Activated T-cell treated with anti-CD3 and anti-CD28 coated beads, Interleukin-2, amount 50 U/mL, for 72 hours (primary cell): Measurements from ENCODE around the gene ZNF653. TPM values are rescaled to one million over a fixed set of nuclear protein-coding genes. Genes with fewer than 3 reads are reported as not detected.
A peak's percentile ranks its signal among the peaks of the same experiment; 100 is the strongest.
"Not testable (repeated sequence)": the region's sequence is repeated elsewhere in the genome, so short reads cannot be mapped to it uniquely, and the experiment has no call there.

ENCODE experiments used
- ATAC-seq, 2 donors: fragments of 150-1000 bp; cut with Tn5 transposase; replicated peaks in 1 of 2; 2 replicates each; pipeline ENCODE4 v1.10.0; 2021; ENCODE audit warnings: moderate library complexity in 2 of 2, mild to moderate bottlenecking in 1 of 2
- DNase-seq, 2 donors: peaks; one replicate each; pipeline ENCODE4 v3.0.0; 2021 to 2022; ENCODE audit warnings: mixed read lengths in 1 of 2
- H3K27ac Mint-ChIP-seq: one replicate; pipeline ENCODE4 v1.8.0; 2022; ENCODE audit warnings: mild to moderate bottlenecking, moderate library complexity, mixed read lengths
- H3K27me3 Mint-ChIP-seq: one replicate; pipeline ENCODE4 v1.8.0; 2022; ENCODE audit warnings: low read depth, mixed read lengths
- H3K36me3 Mint-ChIP-seq, 2 donors: one replicate each; pipeline ENCODE4 v1.8.0; 2022; ENCODE audit warnings: mixed read lengths in 2 of 2, mild to moderate bottlenecking in 1 of 2; ENCODE audit not compliant: insufficient read depth in 2 of 2
- H3K4me1 Mint-ChIP-seq: one replicate; pipeline ENCODE4 v1.8.0; 2022; ENCODE audit warnings: low read depth, mixed read lengths
- H3K4me3 Mint-ChIP-seq, 2 donors: one replicate each; pipeline ENCODE4 v1.8.0; 2022; ENCODE audit warnings: mild to moderate bottlenecking in 2 of 2, mixed read lengths in 2 of 2, moderate library complexity in 2 of 2
- H3K9me3 Mint-ChIP-seq, 2 donors: one replicate each; pipeline ENCODE4 v1.8.0; 2022; ENCODE audit warnings: mixed read lengths in 2 of 2
- total RNA-seq, 2 donors: library from RNA; stranded (reverse); gene quantifications; one replicate each; pipeline ENCODE4 v1.2.3, GENCODE V29; 2022

The ZNF653 gene
- total RNA-seq, 2 donors from 2014 or later = 10.5 to 12.3 TPM

DNA sequence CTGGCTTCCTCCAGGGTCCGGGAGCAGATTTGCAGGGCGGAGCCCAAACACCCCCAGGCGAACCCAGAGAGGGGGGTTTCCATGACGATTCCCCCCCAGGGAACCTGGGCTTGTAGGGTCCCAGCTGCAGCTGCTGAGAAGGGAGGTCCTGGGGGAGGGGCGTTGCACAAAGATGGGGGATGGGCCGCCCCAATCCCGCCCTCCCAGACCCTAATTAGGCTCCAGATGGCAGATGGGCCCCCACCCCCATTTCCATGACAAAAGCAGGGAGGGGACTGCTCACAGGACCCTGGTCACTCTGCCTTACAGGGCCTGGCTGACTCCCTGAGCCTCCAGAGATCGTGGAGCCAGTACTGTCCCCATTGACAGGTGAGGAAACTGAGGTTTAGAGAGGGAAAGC, 40.0 kb downstream of the ZNF653 start:
- ATAC-seq (no peak), DNase-seq (no peak)
- Mint-ChIP-seq H3K9me3 (no peaks in the 10 kb centered on the region), H3K4me1 (no peaks in the 10 kb centered on the region), H3K36me3 (no peaks in the 10 kb centered on the region), H3K4me3 (no peak overlapping the region), H3K27ac (no peak overlapping the region), H3K27me3 (peaks cover 2% of the 10 kb centered on the region)

DNA sequence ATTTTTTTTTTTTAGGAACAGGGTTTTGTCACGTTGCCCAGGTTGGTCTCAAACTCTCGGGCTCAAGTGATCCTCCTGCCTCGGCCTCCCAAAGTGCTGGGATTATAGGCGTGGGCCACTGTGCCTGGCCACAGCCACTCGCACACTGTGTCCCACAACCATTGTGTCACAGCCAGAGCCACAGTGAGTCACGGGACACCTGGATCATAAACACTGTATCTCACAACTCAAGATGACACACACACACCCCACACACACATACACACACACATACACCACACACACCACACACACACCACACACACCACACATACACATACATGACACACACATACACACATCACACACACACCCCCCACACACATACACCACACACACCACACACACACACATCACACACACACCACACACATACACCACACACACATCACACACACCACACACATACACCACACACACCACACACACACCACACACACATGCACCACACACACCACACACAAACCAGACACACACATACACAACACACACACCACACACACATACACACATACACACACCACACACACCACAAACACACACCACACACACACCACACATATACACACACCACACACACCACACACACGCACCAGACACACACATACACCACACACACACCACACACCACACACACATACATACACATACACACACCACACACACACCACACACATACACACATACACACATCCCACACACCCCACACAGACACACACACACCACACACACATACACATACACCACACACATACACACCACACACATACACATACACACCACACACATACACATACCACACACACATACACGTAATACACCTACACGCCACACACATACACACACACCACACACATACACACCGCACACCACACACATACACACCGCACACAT, 41.0 kb downstream of the ZNF653 start:
- Mint-ChIP-seq H3K27ac (no peak overlapping the region), H3K36me3 (no peaks in the 10 kb centered on the region), H3K4me3 (no peak overlapping the region), H3K27me3 (peaks cover 12% of the 10 kb centered on the region), H3K4me1 (no peaks in the 10 kb centered on the region), H3K9me3 (no peaks in the 10 kb centered on the region)
- peak in 1 of 2 donors; percentile 25 for ATAC-seq
- DNase-seq = no peak

DNA sequence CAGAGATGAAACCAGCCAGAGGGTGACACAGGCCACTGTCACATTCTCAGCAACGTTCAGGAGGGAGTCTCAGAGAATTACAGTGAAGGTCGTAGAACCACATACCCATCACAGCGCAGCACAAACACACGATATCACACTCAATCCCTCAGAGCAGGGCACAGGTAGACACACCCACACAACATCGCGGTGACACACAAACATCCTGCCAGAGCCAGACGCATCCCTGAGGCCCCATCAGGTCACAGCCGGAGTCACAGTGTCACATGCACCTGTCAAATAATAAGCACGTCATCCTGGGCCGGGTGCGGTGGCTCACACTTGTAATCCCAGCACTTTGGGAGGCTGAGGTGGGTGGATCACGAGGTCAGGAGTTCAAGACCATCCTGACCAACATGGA, 42.2 kb downstream of the ZNF653 start:
- Mint-ChIP-seq H3K9me3 (no peaks in the 10 kb centered on the region), H3K27ac (no peak overlapping the region), H3K4me3 (no peak overlapping the region), H3K36me3 (no peaks in the 10 kb centered on the region), H3K4me1 (no peaks in the 10 kb centered on the region), H3K27me3 (peaks cover 12% of the 10 kb centered on the region)
- DNase-seq (no peak), ATAC-seq (peak; percentile 44)

DNA sequence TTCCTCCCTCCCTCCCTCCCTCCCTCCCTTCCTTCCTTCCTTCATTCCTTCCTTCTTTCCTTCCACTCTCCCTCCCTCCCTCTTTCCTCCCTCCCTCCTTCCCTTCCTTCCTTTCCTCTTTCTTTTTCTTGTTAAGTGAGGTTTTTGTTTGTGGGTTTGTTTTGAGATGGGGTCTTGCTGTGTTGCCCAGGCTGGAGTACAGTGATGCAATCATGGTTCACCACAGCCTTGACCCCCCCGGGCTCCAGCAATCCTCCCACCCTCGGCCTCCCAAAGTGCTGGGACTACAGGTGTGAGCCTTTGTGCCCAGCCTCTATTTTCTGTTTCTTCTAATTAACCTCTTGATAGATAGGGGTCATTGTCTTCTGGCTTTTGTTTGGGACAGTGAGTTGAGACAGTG, 44.2 kb downstream of the ZNF653 start:
- Mint-ChIP-seq H3K9me3 (no peaks in the 10 kb centered on the region), H3K27ac (no peak overlapping the region), H3K4me1 (no peaks in the 10 kb centered on the region), H3K27me3 (peaks cover 12% of the 10 kb centered on the region), H3K4me3 (no peak overlapping the region), H3K36me3 (no peaks in the 10 kb centered on the region)
- no peak for ATAC-seq
- no peak for DNase-seq

DNA sequence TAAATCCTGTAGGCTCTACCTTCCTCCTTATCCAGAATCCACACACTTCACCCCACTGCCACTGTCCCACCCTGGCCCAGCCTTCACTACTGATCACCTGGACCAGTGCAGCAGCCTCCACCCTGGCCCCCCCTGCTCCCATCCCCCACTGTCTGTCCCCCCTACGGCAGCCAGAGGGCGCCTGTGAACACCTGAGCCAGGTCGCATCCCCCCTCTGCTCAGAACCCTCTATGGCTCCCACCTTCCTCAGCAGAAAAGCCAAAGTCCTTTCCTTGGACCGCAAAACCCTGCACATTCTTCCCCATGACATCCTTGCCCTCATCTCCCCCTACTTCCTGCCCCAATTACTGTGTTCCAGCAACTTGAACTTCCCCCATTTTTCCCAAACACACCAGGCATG, 45.4 kb downstream of the ZNF653 start:
- H3K4me1 Mint-ChIP-seq = no peaks in the 10 kb centered on the region
- no peak overlapping the region for H3K27ac Mint-ChIP-seq
- ATAC-seq (peak in 1 of 2 donors; percentile 51), DNase-seq (peak in 1 of 2 donors; percentile 35)
- H3K27me3 Mint-ChIP-seq = peaks cover 12% of the 10 kb centered on the region
- H3K9me3 Mint-ChIP-seq = no peaks in the 10 kb centered on the region
- no peak overlapping the region for H3K4me3 Mint-ChIP-seq
- no peaks in the 10 kb centered on the region for H3K36me3 Mint-ChIP-seq

DNA sequence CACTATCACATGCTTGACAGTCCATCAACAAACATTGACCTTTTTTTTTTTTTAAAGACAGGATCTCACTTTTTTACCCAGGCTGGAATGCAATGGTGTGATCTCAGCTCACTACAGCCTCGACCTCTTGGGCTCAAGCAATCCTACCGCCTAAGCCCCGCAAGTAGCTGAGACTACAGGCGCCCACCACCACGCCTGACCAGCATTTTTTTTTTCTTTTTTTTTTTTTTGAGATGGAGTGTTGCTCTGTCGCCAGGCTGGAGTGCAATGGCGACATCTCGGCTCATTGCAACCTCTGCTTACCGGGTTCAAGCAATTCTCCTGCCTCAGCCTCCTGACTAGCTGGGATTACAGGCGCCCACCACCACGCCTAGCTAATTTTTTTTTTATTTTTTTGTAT, 46.7 kb downstream of the ZNF653 start:
- not testable (repeated sequence) for H3K36me3 Mint-ChIP-seq, H3K27ac Mint-ChIP-seq, ATAC-seq, H3K9me3 Mint-ChIP-seq, H3K4me1 Mint-ChIP-seq, DNase-seq, H3K4me3 Mint-ChIP-seq
- H3K27me3 Mint-ChIP-seq = peaks cover 12% of the 10 kb centered on the region

DNA sequence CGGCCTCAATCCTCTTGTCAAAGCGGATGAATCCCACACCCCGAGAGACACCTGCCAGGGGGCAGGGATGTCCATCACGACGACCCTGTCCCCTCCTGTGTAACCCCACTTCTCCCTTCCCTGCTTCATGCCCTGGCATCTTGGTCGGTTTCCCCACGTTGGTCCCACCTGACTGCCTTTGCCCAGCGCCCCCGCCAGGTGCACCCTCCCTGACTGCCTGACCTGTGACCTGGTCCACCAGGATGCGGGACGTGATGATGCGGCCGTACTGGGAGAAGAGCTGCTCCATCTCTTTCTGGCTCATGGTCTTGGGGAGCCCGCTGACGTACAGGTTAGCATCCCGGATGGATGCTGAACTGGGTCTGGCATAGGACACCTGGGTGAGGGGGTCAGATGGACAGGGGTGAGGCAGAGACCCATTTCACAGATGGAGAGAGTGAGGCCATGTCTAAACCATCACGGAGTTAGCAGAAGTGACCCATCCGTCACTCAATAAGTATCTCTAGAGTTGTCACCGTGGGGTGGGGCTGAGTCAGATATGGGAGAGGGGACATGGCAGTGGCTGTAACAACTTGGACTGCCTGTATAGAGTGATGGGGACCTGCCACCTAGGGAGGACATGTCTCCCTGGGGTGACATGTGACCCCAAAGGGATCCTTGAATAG, 47.3 kb downstream of the ZNF653 start:
- Mint-ChIP-seq H3K4me3 (no peak overlapping the region), H3K27ac (no peak overlapping the region), H3K9me3 (no peaks in the 10 kb centered on the region), H3K27me3 (peaks cover 12% of the 10 kb centered on the region), H3K36me3 (no peaks in the 10 kb centered on the region), H3K4me1 (no peaks in the 10 kb centered on the region)
- no peak for ATAC-seq
- DNase-seq = no peak

DNA sequence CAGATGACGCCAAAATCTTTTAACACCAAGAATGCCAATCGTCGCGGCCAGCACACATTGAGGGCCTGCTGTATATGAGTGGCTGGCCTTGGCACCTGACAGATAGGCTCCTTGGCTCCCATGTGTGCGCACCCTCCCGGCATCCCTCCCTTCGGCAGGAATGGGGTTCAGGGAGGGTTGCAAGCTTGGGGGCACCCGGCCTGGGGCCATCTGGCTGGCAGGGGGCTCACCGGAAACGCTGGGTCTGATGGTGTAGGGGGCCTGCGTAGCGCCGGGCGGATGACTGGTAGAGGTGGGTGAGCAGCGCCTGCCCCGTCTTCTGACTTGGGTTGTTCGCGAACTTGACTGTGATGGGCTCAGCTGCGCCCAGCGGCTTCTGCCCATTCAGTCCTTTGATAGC, 47.8 kb downstream of the ZNF653 start:
- no peak for DNase-seq
- ATAC-seq = no peak
- no peak overlapping the region for H3K27ac Mint-ChIP-seq
- no peak overlapping the region for H3K4me3 Mint-ChIP-seq
- peaks cover 12% of the 10 kb centered on the region for H3K27me3 Mint-ChIP-seq
- no peaks in the 10 kb centered on the region for H3K36me3 Mint-ChIP-seq
- H3K4me1 Mint-ChIP-seq = no peaks in the 10 kb centered on the region
- H3K9me3 Mint-ChIP-seq = no peaks in the 10 kb centered on the region

DNA sequence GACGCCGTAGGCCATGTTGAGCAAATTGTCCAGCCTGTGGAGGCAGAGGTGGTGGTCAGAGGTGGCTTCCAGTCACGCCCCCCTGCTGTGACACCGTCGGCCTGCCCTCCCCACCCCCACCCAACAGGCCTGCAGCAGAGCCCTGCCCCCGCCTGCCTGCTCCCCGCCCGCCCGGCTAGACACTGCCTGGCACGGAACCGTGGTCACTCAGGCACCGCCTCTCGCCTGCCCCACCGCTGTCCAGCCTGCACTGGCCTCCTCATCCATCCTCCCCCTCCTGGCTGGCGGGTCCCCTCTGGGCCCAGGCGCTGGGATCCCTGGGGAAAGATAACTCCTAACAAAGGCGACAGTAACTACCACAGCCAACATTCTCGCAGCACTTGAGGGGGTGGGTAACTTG, 48.5 kb downstream of the ZNF653 start:
- Mint-ChIP-seq H3K4me3 (no peak overlapping the region), H3K27ac (no peak overlapping the region), H3K4me1 (no peaks in the 10 kb centered on the region), H3K27me3 (peaks cover 12% of the 10 kb centered on the region), H3K9me3 (no peaks in the 10 kb centered on the region), H3K36me3 (no peaks in the 10 kb centered on the region)
- no peak for DNase-seq
- no peak for ATAC-seq

DNA sequence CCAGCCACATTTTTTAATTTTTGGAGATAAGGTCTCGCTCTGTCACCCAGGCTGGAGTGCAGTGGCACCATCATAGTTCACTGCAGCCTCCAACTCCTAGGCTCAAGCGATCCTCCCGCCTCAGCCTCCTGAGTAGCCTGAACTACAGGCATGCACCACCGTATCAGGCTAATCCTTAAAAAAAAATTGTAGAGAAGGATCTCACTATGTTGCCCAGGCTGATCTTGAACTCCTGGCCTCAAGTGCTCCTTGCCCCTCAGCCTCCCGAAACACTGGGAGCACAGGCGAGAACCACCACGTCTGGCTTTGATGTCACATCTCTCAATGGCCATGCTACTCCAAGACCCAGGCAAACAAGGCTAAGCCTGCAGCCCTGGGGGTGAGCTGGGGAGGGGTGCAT, 49.0 kb downstream of the ZNF653 start:
- no peaks in the 10 kb centered on the region for H3K4me1 Mint-ChIP-seq
- no peak for ATAC-seq
- H3K27ac Mint-ChIP-seq = no peak overlapping the region
- H3K4me3 Mint-ChIP-seq = no peak overlapping the region
- peaks cover 12% of the 10 kb centered on the region for H3K27me3 Mint-ChIP-seq
- no peak for DNase-seq
- no peaks in the 10 kb centered on the region for H3K36me3 Mint-ChIP-seq
- no peaks in the 10 kb centered on the region for H3K9me3 Mint-ChIP-seq

DNA sequence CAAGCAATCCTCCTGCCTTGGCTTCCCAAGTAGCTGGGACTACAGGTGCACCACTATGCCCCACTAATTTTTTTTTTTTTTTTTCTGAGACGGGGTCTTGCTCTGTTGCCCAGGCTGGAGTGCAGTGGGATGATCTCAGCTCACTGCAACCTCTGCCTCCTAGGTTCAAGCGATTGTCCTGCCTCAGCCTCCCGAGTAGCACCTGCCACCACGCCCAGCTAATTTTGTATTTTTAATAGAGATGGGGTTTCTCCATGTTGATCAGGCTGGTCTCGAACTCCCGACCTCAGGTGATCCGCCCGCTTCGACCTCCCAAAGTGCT, 50.4 kb downstream of the ZNF653 start:
- not testable (repeated sequence) for H3K27me3 Mint-ChIP-seq, H3K36me3 Mint-ChIP-seq, ATAC-seq, H3K9me3 Mint-ChIP-seq, H3K4me3 Mint-ChIP-seq, DNase-seq, H3K27ac Mint-ChIP-seq, H3K4me1 Mint-ChIP-seq

DNA sequence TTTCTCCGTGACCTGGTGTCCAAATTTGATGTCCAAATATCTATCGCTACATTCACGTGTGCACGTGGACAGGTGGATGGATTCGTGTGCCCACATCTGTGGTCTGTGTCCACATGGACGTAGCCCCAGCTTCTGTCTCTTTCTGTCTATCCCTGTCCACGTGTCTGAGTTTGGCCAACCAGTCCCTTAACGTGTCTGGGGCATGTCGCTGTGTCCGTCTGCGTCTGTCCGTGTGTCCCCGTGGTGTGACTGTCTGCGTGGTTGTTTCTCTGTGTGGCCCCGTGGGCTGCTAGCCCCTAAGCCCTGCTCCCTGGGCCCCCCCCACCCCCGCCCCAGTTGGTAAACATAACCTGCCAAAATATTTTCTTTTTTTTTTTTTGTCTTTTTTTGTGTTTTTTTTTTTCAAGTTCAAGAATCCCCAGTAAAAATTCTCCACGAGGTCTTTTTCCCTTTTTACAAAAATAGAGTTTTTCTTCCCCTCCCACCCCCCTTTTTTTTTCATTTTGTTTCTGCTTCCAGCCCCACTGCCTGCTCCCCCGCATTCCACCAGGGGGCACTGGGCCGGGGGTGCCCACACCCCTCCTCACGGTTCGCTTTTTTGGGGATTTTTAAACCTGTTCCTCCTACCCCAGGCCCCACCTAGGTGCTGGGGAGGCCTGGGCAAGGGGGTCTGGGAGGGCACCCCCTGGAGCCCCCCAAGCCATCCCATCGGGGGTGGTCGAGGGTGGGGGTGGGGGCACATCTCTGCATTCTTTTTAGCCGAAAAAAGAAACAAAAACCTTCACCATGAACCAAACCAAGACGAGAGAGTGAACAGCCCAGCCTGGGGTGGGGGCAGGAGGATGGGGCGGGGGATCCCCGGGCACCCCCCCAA, 51.9 kb downstream of the ZNF653 start:
- Mint-ChIP-seq H3K27ac (no peak overlapping the region), H3K4me3 (no peak overlapping the region), H3K27me3 (no peaks in the 10 kb centered on the region), H3K4me1 (no peaks in the 10 kb centered on the region), H3K9me3 (no peaks in the 10 kb centered on the region), H3K36me3 (no peaks in the 10 kb centered on the region)
- ATAC-seq (no peak), DNase-seq (peak; percentile 29 to 46)
